ENCODE measurements around the gene BTBD16. TPM values are rescaled to one million over a fixed set of nuclear protein-coding genes. Genes with fewer than 3 reads are reported as not detected.

Gene BTBD16
- total and polyA plus RNA-seq, 2 of the 13 experiments (the other 11 are each of a cell fraction or from before 2014, with no cell fraction given): 5.0 to 11.9 TPM

DNA sequence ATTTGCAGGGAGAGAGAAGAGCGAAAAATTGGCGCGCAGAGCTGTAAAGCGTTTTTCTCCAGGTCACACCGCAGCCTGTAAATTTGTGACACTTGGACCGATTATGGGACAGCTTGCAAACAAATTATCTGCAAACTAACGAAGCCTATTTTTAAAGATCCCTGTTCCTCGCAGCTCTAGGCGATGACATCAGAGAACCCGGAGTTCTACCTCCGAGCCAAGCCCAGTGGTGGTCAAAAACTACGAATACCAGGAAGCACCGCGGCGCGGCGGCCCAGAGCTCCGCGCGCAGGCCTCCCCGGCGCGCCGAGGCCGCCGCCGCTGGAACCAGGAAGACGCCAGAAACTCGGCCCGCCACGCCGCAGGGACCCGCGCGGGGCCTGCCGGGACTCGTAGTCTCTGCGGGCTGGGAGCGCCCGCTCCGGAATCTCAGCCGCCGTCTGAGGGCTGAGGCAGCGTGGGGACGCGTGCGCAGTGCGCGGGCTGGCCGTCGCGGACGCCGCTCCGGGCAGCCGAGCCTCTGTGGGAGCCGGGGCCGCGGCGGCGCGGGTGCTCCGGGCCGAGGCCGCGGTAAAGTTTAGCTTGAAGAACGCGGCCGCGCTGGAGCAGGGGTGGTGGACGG, 103.3 kb downstream of the BTBD16 start, which contains the start of gene PLEKHA1 (continued):
- TF ChIP-seq PLRG1 (conservative IDR thresholded peaks at IDR 0.05): no peak
- TF ChIP-seq SUZ12 (IDR thresholded peaks at IDR 0.05; ENCODE audit: low read depth, low read length): peak; percentile 80
- TF ChIP-seq, protein P1, sequence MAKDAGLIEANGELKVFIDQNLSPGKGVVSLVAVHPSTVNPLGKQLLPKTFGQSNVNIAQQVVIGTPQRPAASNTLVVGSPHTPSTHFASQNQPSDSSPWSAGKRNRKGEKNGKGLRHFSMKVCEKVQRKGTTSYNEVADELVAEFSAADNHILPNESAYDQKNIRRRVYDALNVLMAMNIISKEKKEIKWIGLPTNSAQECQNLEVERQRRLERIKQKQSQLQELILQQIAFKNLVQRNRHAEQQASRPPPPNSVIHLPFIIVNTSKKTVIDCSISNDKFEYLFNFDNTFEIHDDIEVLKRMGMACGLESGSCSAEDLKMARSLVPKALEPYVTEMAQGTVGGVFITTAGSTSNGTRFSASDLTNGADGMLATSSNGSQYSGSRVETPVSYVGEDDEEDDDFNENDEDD (CRISPR knock-in tag; IDR thresholded peaks at IDR 0.05; ENCODE audit: borderline replicate concordance): peak; percentile 76
- peak; percentile 88; the same call in 1 of the 2 replicates for TF ChIP-seq HINFP (CRISPR knock-in tag; IDR thresholded peaks at IDR 0.05; ENCODE audit: low read depth)
- TF ChIP-seq POGZ (CRISPR knock-in tag; IDR thresholded peaks at IDR 0.05): 0 out of 2 replicates have a peak, but pooled peaks have one; percentile 30
- no peak for TF ChIP-seq DR1 (CRISPR knock-in tag; IDR thresholded peaks at IDR 0.05)
- peak; percentile 63 for TF ChIP-seq POLR2G (IDR thresholded peaks at IDR 0.05; ENCODE audit: low read depth, low read length)
- no peak for TF ChIP-seq BATF2 (CRISPR knock-in tag; IDR thresholded peaks at IDR 0.05)
- TF ChIP-seq PHF21A (CRISPR knock-in tag; IDR thresholded peaks at IDR 0.05): peak; percentile 56; the same call in 1 of the 2 replicates
- no peak for TF ChIP-seq EHMT2 (IDR thresholded peaks at IDR 0.05; ENCODE audit: borderline replicate concordance, low read depth, low read length)
- no peak for TF ChIP-seq ZNF646 (CRISPR knock-in tag; IDR thresholded peaks at IDR 0.05)
- no peak; the same call in 1 of the 2 replicates for TF ChIP-seq ZNF547 (CRISPR knock-in tag; IDR thresholded peaks at IDR 0.05)
- TF ChIP-seq MLLT10 (CRISPR knock-in tag; IDR thresholded peaks at IDR 0.05): no peak
- TF ChIP-seq ZNF24 (IDR thresholded peaks at IDR 0.05): no peak
- TF ChIP-seq, protein P2, sequence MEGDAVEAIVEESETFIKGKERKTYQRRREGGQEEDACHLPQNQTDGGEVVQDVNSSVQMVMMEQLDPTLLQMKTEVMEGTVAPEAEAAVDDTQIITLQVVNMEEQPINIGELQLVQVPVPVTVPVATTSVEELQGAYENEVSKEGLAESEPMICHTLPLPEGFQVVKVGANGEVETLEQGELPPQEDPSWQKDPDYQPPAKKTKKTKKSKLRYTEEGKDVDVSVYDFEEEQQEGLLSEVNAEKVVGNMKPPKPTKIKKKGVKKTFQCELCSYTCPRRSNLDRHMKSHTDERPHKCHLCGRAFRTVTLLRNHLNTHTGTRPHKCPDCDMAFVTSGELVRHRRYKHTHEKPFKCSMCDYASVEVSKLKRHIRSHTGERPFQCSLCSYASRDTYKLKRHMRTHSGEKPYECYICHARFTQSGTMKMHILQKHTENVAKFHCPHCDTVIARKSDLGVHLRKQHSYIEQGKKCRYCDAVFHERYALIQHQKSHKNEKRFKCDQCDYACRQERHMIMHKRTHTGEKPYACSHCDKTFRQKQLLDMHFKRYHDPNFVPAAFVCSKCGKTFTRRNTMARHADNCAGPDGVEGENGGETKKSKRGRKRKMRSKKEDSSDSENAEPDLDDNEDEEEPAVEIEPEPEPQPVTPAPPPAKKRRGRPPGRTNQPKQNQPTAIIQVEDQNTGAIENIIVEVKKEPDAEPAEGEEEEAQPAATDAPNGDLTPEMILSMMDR (CRISPR knock-in tag; IDR thresholded peaks at IDR 0.05): 0 out of 2 replicates have a peak, but pooled peaks have one; percentile 4
- peak; percentile 74 for TF ChIP-seq TMF1 (CRISPR knock-in tag; IDR thresholded peaks at IDR 0.05; ENCODE audit: low read depth)
- no peak for TF ChIP-seq ZNF883 (CRISPR knock-in tag; IDR thresholded peaks at IDR 0.05; ENCODE audit: not compliant biosample characterization)

Data from HepG2 (cell line).